ENCODE measurements around the gene SPAG6. TPM values are rescaled to one million over a fixed set of nuclear protein-coding genes. Genes with fewer than 3 reads are reported as not detected.

SPAG6 gene
- total and polyA plus RNA-seq, 2 donors (not counting 1 experiment from before 2014, with no cell fraction given): not detected

DNA sequence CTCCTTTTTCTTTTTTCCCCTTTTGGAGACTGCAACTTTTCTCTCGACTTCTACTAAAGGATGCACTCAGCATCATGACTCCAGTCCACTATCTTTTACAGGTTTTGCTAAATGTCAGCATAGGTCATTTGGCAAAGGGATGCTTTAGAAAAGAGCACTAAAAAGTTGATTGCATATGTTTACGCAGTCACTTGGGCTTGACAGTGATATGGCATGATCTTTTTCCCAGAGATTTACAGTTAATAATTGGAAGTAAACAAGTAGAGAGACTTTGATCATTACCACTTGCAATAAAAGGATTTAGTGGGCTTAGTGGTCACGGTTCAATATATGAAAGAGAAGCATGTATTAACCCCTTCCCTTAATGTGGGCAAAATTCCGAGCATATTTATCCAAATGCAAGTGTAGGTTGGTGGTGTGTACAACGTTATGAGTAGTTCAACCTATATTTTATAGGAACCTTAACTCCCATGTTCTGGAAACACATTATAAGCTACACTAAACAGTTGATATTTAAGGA, 22.6 kb upstream of the SPAG6 start:
- Histone ChIP-seq H3K9me3 (ENCODE audit: control insufficient read depth, insufficient read depth, low read depth, low read length) (no peaks in the 10 kb centered on the region), H3K4me2 (ENCODE audit: extremely low read depth, insufficient read depth, low read length) (peak overlapping the region; percentile 61), H3K9ac (ENCODE audit: insufficient read depth, low read length) (no peak overlapping the region), H2AFZ (ENCODE audit: low read length) (no peak overlapping the region), H3K79me2 (ENCODE audit: control insufficient read depth, insufficient read depth, low read length) (peaks cover 4% of the 10 kb centered on the region), H4K20me1 (ENCODE audit: control insufficient read depth, extremely low read depth, insufficient read depth, low read length) (peaks cover 3% of the 10 kb centered on the region), H3K4me1 (ENCODE audit: control insufficient read depth, extremely low read depth, insufficient read depth, low read length) (no peaks in the 10 kb centered on the region), H3K27me3 (ENCODE audit: control insufficient read depth, insufficient read depth, low read length) (peaks cover 20% of the 10 kb centered on the region), H3K27ac (ENCODE audit: insufficient read depth, low read length) (no peak overlapping the region), H3K36me3 (ENCODE audit: control insufficient read depth, insufficient read depth, low read length) (no peaks in the 10 kb centered on the region), H3K4me3 (replicated peaks in 1 of 4; ENCODE audit: control extremely low read depth in 1 of 4, insufficient read depth in 1 of 4, low read depth in 3 of 4, low read length in 4 of 4) (peak overlapping the region; percentile 40 to 74 (median 62))
- TF ChIP-seq EZH2 (IDR thresholded peaks at IDR 0.05; ENCODE audit: low read length, missing control alignments): no peak
- TF ChIP-seq, protein P1, sequence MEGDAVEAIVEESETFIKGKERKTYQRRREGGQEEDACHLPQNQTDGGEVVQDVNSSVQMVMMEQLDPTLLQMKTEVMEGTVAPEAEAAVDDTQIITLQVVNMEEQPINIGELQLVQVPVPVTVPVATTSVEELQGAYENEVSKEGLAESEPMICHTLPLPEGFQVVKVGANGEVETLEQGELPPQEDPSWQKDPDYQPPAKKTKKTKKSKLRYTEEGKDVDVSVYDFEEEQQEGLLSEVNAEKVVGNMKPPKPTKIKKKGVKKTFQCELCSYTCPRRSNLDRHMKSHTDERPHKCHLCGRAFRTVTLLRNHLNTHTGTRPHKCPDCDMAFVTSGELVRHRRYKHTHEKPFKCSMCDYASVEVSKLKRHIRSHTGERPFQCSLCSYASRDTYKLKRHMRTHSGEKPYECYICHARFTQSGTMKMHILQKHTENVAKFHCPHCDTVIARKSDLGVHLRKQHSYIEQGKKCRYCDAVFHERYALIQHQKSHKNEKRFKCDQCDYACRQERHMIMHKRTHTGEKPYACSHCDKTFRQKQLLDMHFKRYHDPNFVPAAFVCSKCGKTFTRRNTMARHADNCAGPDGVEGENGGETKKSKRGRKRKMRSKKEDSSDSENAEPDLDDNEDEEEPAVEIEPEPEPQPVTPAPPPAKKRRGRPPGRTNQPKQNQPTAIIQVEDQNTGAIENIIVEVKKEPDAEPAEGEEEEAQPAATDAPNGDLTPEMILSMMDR (conservative IDR thresholded peaks at IDR 0.05 in 1 of 2, IDR thresholded peaks at IDR 0.05 in 1 of 2; ENCODE audit: low read depth in 1 of 2, low read length in 2 of 2): no peak
- no peak for DNase-seq (ENCODE audit: low read depth in 2 of 2)

DNA sequence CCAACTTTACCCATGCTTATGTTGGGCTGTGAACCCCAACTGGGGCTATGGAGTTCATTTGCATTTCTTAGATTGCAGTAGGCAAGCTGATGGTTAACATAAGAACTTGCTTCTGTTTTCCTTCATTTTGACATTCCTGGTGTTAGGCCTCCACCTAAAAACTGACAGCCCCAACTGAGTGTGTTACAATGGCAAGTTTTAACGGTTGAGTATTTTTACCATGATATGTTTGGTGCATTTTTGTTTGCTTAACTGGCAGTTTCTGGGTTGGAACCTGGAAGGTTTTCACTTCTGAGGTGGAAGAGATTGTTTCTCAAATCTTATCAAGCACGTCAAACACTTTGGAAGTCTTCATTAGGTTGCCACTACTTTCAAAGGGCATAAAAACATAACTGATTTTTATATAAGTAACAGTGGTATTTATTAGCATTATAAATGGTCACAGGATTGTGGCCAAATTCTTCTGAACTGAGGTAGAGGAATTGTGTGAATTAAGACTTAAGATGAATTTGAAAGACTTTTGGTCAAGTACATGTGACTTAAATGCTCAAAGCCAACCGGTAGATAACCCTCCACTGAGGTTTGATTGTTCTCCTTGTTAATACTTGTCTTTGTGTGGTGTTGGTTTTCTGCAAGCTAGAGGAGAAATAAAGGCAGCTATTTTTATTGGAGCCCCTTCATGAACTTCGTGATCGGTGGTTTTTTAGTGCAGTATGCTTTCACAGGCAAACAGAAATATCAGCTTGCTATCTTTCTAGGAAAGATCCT, 21.6 kb upstream of the SPAG6 start:
- H2AFZ ChIP-seq (ENCODE audit: low read length): no peak overlapping the region
- peaks cover 3% of the 10 kb centered on the region for H4K20me1 ChIP-seq (ENCODE audit: control insufficient read depth, extremely low read depth, insufficient read depth, low read length)
- no peaks in the 10 kb centered on the region for H3K9me3 ChIP-seq (ENCODE audit: control insufficient read depth, insufficient read depth, low read depth, low read length)
- H3K9ac ChIP-seq (ENCODE audit: insufficient read depth, low read length): no peak overlapping the region
- no peaks in the 10 kb centered on the region for H3K36me3 ChIP-seq (ENCODE audit: control insufficient read depth, insufficient read depth, low read length)
- peak; percentile 3 for TF ChIP-seq EZH2 (IDR thresholded peaks at IDR 0.05; ENCODE audit: low read length, missing control alignments)
- TF ChIP-seq, protein P1 (conservative IDR thresholded peaks at IDR 0.05 in 1 of 2, IDR thresholded peaks at IDR 0.05 in 1 of 2; ENCODE audit: low read depth in 1 of 2, low read length in 2 of 2): no peak
- H3K4me2 ChIP-seq (ENCODE audit: extremely low read depth, insufficient read depth, low read length): no peak overlapping the region
- no peak overlapping the region for H3K4me3 ChIP-seq (replicated peaks in 1 of 4; ENCODE audit: control extremely low read depth in 1 of 4, insufficient read depth in 1 of 4, low read depth in 3 of 4, low read length in 4 of 4)
- H3K27ac ChIP-seq (ENCODE audit: insufficient read depth, low read length): no peak overlapping the region
- DNase-seq (ENCODE audit: low read depth in 2 of 2): no peak
- peaks cover 20% of the 10 kb centered on the region for H3K27me3 ChIP-seq (ENCODE audit: control insufficient read depth, insufficient read depth, low read length)
- H3K4me1 ChIP-seq (ENCODE audit: control insufficient read depth, extremely low read depth, insufficient read depth, low read length): no peaks in the 10 kb centered on the region
- H3K79me2 ChIP-seq (ENCODE audit: control insufficient read depth, insufficient read depth, low read length): peaks cover 4% of the 10 kb centered on the region

DNA sequence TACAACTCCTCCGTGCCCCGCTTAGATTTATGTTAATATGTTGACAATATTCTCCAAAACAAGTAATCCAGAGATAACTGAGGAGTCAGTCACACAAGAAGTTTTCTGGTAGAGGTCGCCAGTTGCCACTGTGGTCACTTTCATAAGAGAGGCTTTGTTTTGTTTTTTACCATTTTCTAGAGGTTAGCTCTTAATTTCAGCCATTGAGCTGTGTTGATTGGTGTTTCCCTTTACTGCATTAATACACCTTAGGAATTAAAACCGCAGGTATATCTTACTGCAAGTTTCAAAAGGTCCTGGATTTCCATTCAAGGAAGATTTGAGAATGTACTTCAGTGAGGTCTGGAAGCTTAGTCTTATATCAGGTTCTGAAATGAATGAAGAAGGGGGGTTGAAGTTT, 20.9 kb upstream of the SPAG6 start:
- Histone ChIP-seq H3K36me3 (ENCODE audit: control insufficient read depth, insufficient read depth, low read length) (peaks cover 3% of the 10 kb centered on the region), H3K4me1 (ENCODE audit: control insufficient read depth, extremely low read depth, insufficient read depth, low read length) (no peaks in the 10 kb centered on the region), H3K79me2 (ENCODE audit: control insufficient read depth, insufficient read depth, low read length) (peaks cover 4% of the 10 kb centered on the region), H3K9ac (ENCODE audit: insufficient read depth, low read length) (no peak overlapping the region), H3K4me2 (ENCODE audit: extremely low read depth, insufficient read depth, low read length) (peak overlapping the region; percentile 64), H4K20me1 (ENCODE audit: control insufficient read depth, extremely low read depth, insufficient read depth, low read length) (peaks cover 3% of the 10 kb centered on the region), H3K4me3 (replicated peaks in 1 of 4; ENCODE audit: control extremely low read depth in 1 of 4, insufficient read depth in 1 of 4, low read depth in 3 of 4, low read length in 4 of 4) (peak overlapping the region in 1 of 4 experiments; percentile 73), H3K27ac (ENCODE audit: insufficient read depth, low read length) (no peak overlapping the region), H2AFZ (ENCODE audit: low read length) (no peak overlapping the region), H3K9me3 (ENCODE audit: control insufficient read depth, insufficient read depth, low read depth, low read length) (no peaks in the 10 kb centered on the region), H3K27me3 (ENCODE audit: control insufficient read depth, insufficient read depth, low read length) (peaks cover 20% of the 10 kb centered on the region)
- no peak for TF ChIP-seq EZH2 (IDR thresholded peaks at IDR 0.05; ENCODE audit: low read length, missing control alignments)
- TF ChIP-seq, protein P1 (conservative IDR thresholded peaks at IDR 0.05 in 1 of 2, IDR thresholded peaks at IDR 0.05 in 1 of 2; ENCODE audit: low read depth in 1 of 2, low read length in 2 of 2): no peak
- no peak for DNase-seq (ENCODE audit: low read depth in 2 of 2)
